Measurements from ENCODE around the gene SAMD8. TPM values are rescaled to one million over a fixed set of nuclear protein-coding genes. Genes with fewer than 3 reads are reported as not detected.

SAMD8 gene
- polyA plus RNA-seq, 3 donors, result 13.0 to 18.8 (median 13.7) TPM

DNA sequence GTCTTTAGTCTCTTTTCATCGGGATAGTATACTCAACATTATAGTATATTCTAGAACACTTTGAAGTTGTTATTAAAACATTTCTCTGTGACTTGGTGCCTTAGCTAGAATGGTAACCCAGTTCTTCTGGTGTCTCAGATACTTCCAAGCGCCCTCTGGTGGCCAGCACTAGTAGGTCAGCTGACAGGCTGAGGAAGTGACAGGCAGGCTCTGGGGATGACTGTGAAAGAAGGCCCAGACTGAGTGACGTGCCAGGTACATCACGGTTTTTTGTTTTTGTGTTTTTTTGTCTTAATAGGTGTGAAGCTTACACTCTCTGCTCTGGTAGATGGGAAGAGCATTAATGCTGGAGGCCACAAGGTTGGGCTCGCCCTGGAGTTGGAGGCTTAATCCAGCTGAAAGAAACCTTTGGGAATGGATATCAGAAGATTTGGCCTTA, 119.2 kb downstream of the SAMD8 start:
- H3K36me3 ChIP-seq (replicated peaks in 1 of 2; ENCODE audit: control insufficient read depth in 1 of 2, insufficient read depth in 2 of 2, low read length in 2 of 2), result peaks cover 55 to 67% of the 10 kb centered on the region in 2 donors
- H3K27me3 ChIP-seq (ENCODE audit: control insufficient read depth in 2 of 2, insufficient read depth in 2 of 2, low read length in 2 of 2), result no peaks in the 10 kb centered on the region
- 7% methylated on average over 3 of the region's 5 CpGs for WGBS (ENCODE audit: insufficient coverage)
- H3K4me1 ChIP-seq (ENCODE audit: control insufficient read depth in 1 of 2, insufficient read depth in 2 of 2, low read length in 2 of 2), result peaks cover 16 to 21% of the 10 kb centered on the region in 2 donors
- no peak overlapping the region for H3K9ac ChIP-seq (ENCODE audit: insufficient read depth, low read length, poor library complexity, severe bottlenecking)
- peak; percentile 86 to 90 (median 89) for DNase-seq
- Mint-ChIP-seq H3K4me1 (peaks cover 13% of the 10 kb centered on the region), H3K27me3 (ENCODE audit: low read depth in 3 of 3) (no peaks in the 10 kb centered on the region), H3K27ac (peak overlapping the region; percentile 79 to 94 (median 88)), H3K9me3 (peaks cover 0 to 1% (median 0%) of the 10 kb centered on the region in 7 donors), H3K4me3 (no peak overlapping the region), H3K36me3 (peaks cover 52 to 66% of the 10 kb centered on the region in 2 donors)
- intact Hi-C loops (cut with micrococcal nuclease), result loop anchor here (1.0 to 10.0 kb wide), 6 partner anchors 20 to 406 kb away; partner anchors contain the start of genes SAMD8 (in 2 of the 2), KAT6B (in 1 of the 2) and VDAC2 (in 1 of the 2)
- H3K79me2 ChIP-seq (ENCODE audit: insufficient read depth, low read length), result peaks cover 33% of the 10 kb centered on the region
- H3K4me3 ChIP-seq (replicated peaks in 1 of 3; ENCODE audit: low read depth in 2 of 3, low read length in 3 of 3), result no peak overlapping the region
- TF ChIP-seq, protein P1, sequence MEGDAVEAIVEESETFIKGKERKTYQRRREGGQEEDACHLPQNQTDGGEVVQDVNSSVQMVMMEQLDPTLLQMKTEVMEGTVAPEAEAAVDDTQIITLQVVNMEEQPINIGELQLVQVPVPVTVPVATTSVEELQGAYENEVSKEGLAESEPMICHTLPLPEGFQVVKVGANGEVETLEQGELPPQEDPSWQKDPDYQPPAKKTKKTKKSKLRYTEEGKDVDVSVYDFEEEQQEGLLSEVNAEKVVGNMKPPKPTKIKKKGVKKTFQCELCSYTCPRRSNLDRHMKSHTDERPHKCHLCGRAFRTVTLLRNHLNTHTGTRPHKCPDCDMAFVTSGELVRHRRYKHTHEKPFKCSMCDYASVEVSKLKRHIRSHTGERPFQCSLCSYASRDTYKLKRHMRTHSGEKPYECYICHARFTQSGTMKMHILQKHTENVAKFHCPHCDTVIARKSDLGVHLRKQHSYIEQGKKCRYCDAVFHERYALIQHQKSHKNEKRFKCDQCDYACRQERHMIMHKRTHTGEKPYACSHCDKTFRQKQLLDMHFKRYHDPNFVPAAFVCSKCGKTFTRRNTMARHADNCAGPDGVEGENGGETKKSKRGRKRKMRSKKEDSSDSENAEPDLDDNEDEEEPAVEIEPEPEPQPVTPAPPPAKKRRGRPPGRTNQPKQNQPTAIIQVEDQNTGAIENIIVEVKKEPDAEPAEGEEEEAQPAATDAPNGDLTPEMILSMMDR (IDR thresholded peaks at IDR 0.05), result peak; percentile 88
- H4K20me1 ChIP-seq (ENCODE audit: insufficient read depth, low read length), result peaks cover 53% of the 10 kb centered on the region
- H3K9me3 ChIP-seq (replicated peaks in 1 of 2; ENCODE audit: control insufficient read depth in 1 of 2, insufficient read depth in 1 of 2, low read length in 2 of 2), result no peaks in the 10 kb centered on the region
- H2AFZ ChIP-seq (ENCODE audit: insufficient read depth, low read depth, low read length, poor library complexity, severe bottlenecking), result no peak overlapping the region
- peak overlapping the region; percentile 21 to 50 for H3K27ac ChIP-seq (ENCODE audit: low read depth in 1 of 2, low read length in 2 of 2)
- H3K4me2 ChIP-seq (replicated peaks; ENCODE audit: extremely low read depth, low read length, poor library complexity, severe bottlenecking), result no peak overlapping the region

Other genes with a start within 250 kb of the SAMD8 start
- 100 to 1,000 TPM in 2 of 3 donors, 10 to 100 TPM in 1; 71.2 to 154 (median 139) TPM for gene VDAC2, start 99.1 kb downstream of the SAMD8 start, polyA plus RNA-seq
- 10 to 100 TPM; 15.6 to 16.5 (median 16.1) TPM for gene COMTD1, start 124.3 kb downstream of the SAMD8 start, polyA plus RNA-seq

All from CD14-positive monocyte (primary cell).